ENCODE results near the gene MCU.
"Not testable (repeated sequence)": the region's sequence is repeated elsewhere in the genome, so short reads cannot be mapped to it uniquely, and the experiment has no call there.

The MCU gene

GRCh38 chr10:72855790-72856189 is 163.8 kb downstream of the MCU start:
- DNase-seq, result no peak

GRCh38 chr10:72858067-72858466 is 166.1 kb downstream of the MCU start:
- no peak for DNase-seq

- no peak for DNase-seq
These were observed 171.0 kb downstream of the MCU start for GRCh38 chr10:72862957-72863356.

- no peak for DNase-seq
These were observed 183.5 kb downstream of the MCU start for GRCh38 chr10:72875250-72876055.

GRCh38 chr10:72879245-72879644 is 187.3 kb downstream of the MCU start:
- DNase-seq, result no peak

GRCh38 chr10:72881291-72881690 is 189.3 kb downstream of the MCU start:
- no peak for DNase-seq

GRCh38 chr10:72883861-72884260 is 191.9 kb downstream of the MCU start:
- DNase-seq, result no peak

GRCh38 chr10:72885953-72886352 is 194.0 kb downstream of the MCU start:
- DNase-seq, result no peak

GRCh38 chr10:72886621-72887020 is 194.7 kb downstream of the MCU start:
- no peak for DNase-seq

- DNase-seq, result peak; percentile 22
These were observed 195.1 kb downstream of the MCU start for GRCh38 chr10:72887043-72887442.

GRCh38 chr10:72888151-72888638 is 196.3 kb downstream of the MCU start:
- no peak for DNase-seq

- no peak for DNase-seq
These were observed 197.5 kb downstream of the MCU start for GRCh38 chr10:72889391-72889831.

GRCh38 chr10:72890086-72890485 is 198.1 kb downstream of the MCU start:
- no peak for DNase-seq

GRCh38 chr10:72893136-72893798 is 201.3 kb downstream of the MCU start, which contains the start of gene OIT3:
TSS of gene OIT3 (plus strand) at chr10:72893739. CDS start at chr10:72893799, 60 bp downstream.
- no peak for DNase-seq

- no peak for DNase-seq
These were observed 203.4 kb downstream of the MCU start for GRCh38 chr10:72895236-72895850.

- no peak for DNase-seq
These were observed 206.7 kb downstream of the MCU start for GRCh38 chr10:72898616-72899015.

GRCh38 chr10:72899545-72899944 is 207.6 kb downstream of the MCU start:
- DNase-seq, result no peak

GRCh38 chr10:72903941-72904446 is 212.1 kb downstream of the MCU start:
- not testable (repeated sequence) for DNase-seq

GRCh38 chr10:72904806-72905205 is 212.9 kb downstream of the MCU start:
- DNase-seq, result no peak

GRCh38 chr10:72906446-72906845 is 214.5 kb downstream of the MCU start:
- DNase-seq, result no peak

- DNase-seq, result no peak
These were observed 218.8 kb downstream of the MCU start for GRCh38 chr10:72910705-72911104.

GRCh38 chr10:72911758-72912157 is 219.8 kb downstream of the MCU start:
- no peak for DNase-seq

GRCh38 chr10:72912736-72913135 is 220.8 kb downstream of the MCU start:
- DNase-seq, result no peak
